HL-60 (cell line): ENCODE data around the gene COX11.

ENCODE experiments used
- GABPA ChIP-seq: IDR thresholded peaks from 2 replicates; pipeline ENCODE4 v1.6.1; 2012; ENCODE audit warnings: low read depth
- POLR2AphosphoS5 ChIP-seq: IDR thresholded peaks from 2 replicates; pipeline ENCODE4 v1.6.1; 2012; ENCODE audit warnings: low read depth
- TF ChIP-seq, protein P1 (sequence below): IDR thresholded peaks from 2 replicates; pipeline ENCODE4 v1.6.1; 2012; ENCODE audit warnings: low read depth; ENCODE audit not compliant: insufficient replicate concordance
- TF ChIP-seq, protein P2 (sequence below): IDR thresholded peaks from one replicate; pipeline ENCODE4 v1.5.1; 2011; ENCODE audit warnings: low read length, control low read depth, inconsistent platforms; ENCODE audit not compliant: insufficient read depth

DNA sequence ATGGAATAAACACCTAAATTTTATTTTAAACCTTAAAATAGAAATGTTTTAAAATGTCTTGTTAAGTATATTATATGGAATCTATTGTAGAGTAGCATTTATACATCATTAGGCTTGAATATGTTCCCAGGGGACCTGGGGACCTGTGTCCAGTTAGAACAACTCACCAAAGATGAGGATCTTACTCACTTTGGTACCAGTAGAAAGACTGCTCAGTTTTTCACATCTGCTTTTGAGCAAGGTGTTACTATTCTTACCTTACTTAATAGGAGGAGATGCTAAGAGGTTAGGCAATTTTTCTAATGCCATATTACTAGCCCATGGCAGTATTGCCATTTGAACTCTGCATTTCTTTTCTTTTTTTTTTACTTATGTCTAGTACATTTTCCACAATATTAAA is 14.8 kb upstream of the COX11 start:
- TF ChIP-seq, protein P1, sequence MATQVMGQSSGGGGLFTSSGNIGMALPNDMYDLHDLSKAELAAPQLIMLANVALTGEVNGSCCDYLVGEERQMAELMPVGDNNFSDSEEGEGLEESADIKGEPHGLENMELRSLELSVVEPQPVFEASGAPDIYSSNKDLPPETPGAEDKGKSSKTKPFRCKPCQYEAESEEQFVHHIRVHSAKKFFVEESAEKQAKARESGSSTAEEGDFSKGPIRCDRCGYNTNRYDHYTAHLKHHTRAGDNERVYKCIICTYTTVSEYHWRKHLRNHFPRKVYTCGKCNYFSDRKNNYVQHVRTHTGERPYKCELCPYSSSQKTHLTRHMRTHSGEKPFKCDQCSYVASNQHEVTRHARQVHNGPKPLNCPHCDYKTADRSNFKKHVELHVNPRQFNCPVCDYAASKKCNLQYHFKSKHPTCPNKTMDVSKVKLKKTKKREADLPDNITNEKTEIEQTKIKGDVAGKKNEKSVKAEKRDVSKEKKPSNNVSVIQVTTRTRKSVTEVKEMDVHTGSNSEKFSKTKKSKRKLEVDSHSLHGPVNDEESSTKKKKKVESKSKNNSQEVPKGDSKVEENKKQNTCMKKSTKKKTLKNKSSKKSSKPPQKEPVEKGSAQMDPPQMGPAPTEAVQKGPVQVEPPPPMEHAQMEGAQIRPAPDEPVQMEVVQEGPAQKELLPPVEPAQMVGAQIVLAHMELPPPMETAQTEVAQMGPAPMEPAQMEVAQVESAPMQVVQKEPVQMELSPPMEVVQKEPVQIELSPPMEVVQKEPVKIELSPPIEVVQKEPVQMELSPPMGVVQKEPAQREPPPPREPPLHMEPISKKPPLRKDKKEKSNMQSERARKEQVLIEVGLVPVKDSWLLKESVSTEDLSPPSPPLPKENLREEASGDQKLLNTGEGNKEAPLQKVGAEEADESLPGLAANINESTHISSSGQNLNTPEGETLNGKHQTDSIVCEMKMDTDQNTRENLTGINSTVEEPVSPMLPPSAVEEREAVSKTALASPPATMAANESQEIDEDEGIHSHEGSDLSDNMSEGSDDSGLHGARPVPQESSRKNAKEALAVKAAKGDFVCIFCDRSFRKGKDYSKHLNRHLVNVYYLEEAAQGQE, result no peak
- TF ChIP-seq, protein P2, sequence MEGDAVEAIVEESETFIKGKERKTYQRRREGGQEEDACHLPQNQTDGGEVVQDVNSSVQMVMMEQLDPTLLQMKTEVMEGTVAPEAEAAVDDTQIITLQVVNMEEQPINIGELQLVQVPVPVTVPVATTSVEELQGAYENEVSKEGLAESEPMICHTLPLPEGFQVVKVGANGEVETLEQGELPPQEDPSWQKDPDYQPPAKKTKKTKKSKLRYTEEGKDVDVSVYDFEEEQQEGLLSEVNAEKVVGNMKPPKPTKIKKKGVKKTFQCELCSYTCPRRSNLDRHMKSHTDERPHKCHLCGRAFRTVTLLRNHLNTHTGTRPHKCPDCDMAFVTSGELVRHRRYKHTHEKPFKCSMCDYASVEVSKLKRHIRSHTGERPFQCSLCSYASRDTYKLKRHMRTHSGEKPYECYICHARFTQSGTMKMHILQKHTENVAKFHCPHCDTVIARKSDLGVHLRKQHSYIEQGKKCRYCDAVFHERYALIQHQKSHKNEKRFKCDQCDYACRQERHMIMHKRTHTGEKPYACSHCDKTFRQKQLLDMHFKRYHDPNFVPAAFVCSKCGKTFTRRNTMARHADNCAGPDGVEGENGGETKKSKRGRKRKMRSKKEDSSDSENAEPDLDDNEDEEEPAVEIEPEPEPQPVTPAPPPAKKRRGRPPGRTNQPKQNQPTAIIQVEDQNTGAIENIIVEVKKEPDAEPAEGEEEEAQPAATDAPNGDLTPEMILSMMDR, result no peak
- TF ChIP-seq POLR2AphosphoS5 (no peak), GABPA (no peak)
